Panc1 (cell line): ENCODE results near the gene WDR31. TPM values are rescaled to one million over a fixed set of nuclear protein-coding genes. Genes with fewer than 3 reads are reported as not detected.

Experiments
- ATAC-seq: fragments of 200-7000 bp; cut with Tn5 transposase; 2 replicates; pipeline ENCODE4 v1.9.1; 2020; ENCODE audit warnings: mild to moderate bottlenecking, moderate library complexity
- BruUV-seq: library from RNA; stranded (reverse); fragments of 400-500 nt; replicated peaks from 2 replicates; lab custom pipeline; 2021; lab: Mats Ljungman, UMichigan
- CTCF ChIA-PET: fragments of 300-600 bp; sonication (Branson Sonifier 250); formaldehyde crosslinking; loops from one replicate; lab custom pipeline; 2022; ENCODE audit warnings: antibody characterized with exemption; lab: Charles Lee
- POLR2A ChIA-PET: fragments of 300-600 bp; sonication (Branson Sonifier 250); formaldehyde crosslinking; loops from one replicate; lab custom pipeline; 2022; ENCODE audit warnings: antibody characterized with exemption; lab: Charles Lee
- DNase-seq: peaks from one replicate; pipeline ENCODE4 v3.0.0-alpha.2; 2010; ENCODE audit warnings: low read depth, low spot score
- H3K27ac ChIP-seq: 2 replicates; pipeline ENCODE4 v1.5.1; 2011; ENCODE audit warnings: mild to moderate bottlenecking, low read length, inconsistent platforms
- H3K27me3 ChIP-seq: fragments of 200-500 bp; sonication (Bioruptor generic); 2 replicates; pipeline ENCODE4 v1.6.0; 2014; ENCODE audit warnings: low read length, inconsistent platforms; ENCODE audit not compliant: control insufficient read depth, insufficient read depth
- H3K36me3 ChIP-seq: fragments of 200-500 bp; sonication (Bioruptor generic); 2 replicates; pipeline ENCODE4 v1.5.1; 2014; ENCODE audit warnings: inconsistent platforms, mild to moderate bottlenecking, low read length, moderate library complexity; ENCODE audit not compliant: control insufficient read depth, insufficient read depth
- H3K4me1 ChIP-seq: 2 replicates; pipeline ENCODE4 v1.5.1; 2011; ENCODE audit warnings: inconsistent platforms, mild to moderate bottlenecking, low read length, moderate library complexity; ENCODE audit not compliant: control insufficient read depth, insufficient read depth
- H3K4me3 ChIP-seq, 2 experiments: 2 replicates each; pipeline ENCODE4 v1.5.1; 2011 to 2012; ENCODE audit warnings: low read depth in 2 of 2, low read length in 2 of 2, mild to moderate bottlenecking in 2 of 2, inconsistent platforms in 1 of 2, moderate library complexity in 1 of 2
- H3K9me3 ChIP-seq: fragments of 200-500 bp; sonication (Bioruptor generic); 2 replicates; pipeline ENCODE4 v1.5.1; 2014; ENCODE audit warnings: low read depth, mild to moderate bottlenecking, inconsistent platforms, low read length, moderate library complexity; ENCODE audit not compliant: control insufficient read depth, insufficient read depth
- CTCF ChIP-seq: fragments of 450-650 bp; IDR thresholded peaks from 2 replicates; pipeline ENCODE4 v1.5.1; 2017; ENCODE audit warnings: mild to moderate bottlenecking
- POLR2AphosphoS5 ChIP-seq: IDR thresholded peaks from 2 replicates; pipeline ENCODE4 v1.6.1; 2012; ENCODE audit warnings: mild to moderate bottlenecking, low read depth, low read length, moderate library complexity
- REST ChIP-seq, 2 experiments: IDR thresholded peaks; 2 replicates each; pipeline ENCODE4 v1.6.1; 2011 to 2012; ENCODE audit warnings: low read depth in 2 of 2, control low read depth in 1 of 2, low read length in 1 of 2, mild to moderate bottlenecking in 1 of 2, moderate library complexity in 1 of 2; ENCODE audit not compliant: insufficient read depth in 1 of 2
- SIN3A ChIP-seq: IDR thresholded peaks from 2 replicates; pipeline ENCODE4 v1.6.1; 2012; ENCODE audit warnings: low read depth, mild to moderate bottlenecking, low read length, moderate library complexity, borderline replicate concordance; ENCODE audit not compliant: insufficient read depth
- TCF7L2 ChIP-seq: IDR thresholded peaks from 2 replicates; pipeline ENCODE4 v1.6.1; 2011; ENCODE audit warnings: mild to moderate bottlenecking, low read depth, low read length, inconsistent platforms
- in situ Hi-C: cut with HindIII; loops from 2 replicates; pipeline ENCODE4 v1.10.0; 2016; ENCODE audit warnings: low sequenced_read_pairs, low pct_unique_long_range_greater_than_20kb
- intact Hi-C: fragments of 100-400 bp; cut with micrococcal nuclease; formaldehyde crosslinking; loops from one replicate; pipeline ENCODE4 v1.10.0; 2022; ENCODE audit not compliant: unreplicated experiment
- total RNA-seq: library from RNA; stranded (reverse); gene quantifications from one replicate; pipeline ENCODE4 v1.2.1, GENCODE V29; 2021; ENCODE audit not compliant: unreplicated experiment

The WDR31 gene
- total RNA-seq, 1 experiment from 2014 or later, result 0.80 TPM

- POLR2A ChIA-PET, result no interaction called here
- in situ Hi-C loops (no loop called here), intact Hi-C loops (no loop called here)
- DNase-seq, result no peak
- Histone ChIP-seq H3K9me3 (no peaks in the 10 kb centered on the region), H3K36me3 (no peaks in the 10 kb centered on the region), H3K4me3 (no peak overlapping the region), H3K27ac (no peak overlapping the region), H3K27me3 (peaks cover 6% of the 10 kb centered on the region), H3K4me1 (0 out of 2 replicates have a peak, but pooled peaks cover 3% of the 10 kb centered on the region)
- ATAC-seq, result no peak
- CTCF ChIA-PET, result no interaction called here
- TF ChIP-seq POLR2AphosphoS5 (no peak), CTCF (no peak), REST (IDR thresholded peaks at IDR 0.05; ENCODE audit: insufficient read depth in 1 of 2, low read depth in 2 of 2, low read length in 1 of 2) (no peak), SIN3A (no peak), TCF7L2 (no peak)
- BruUV-seq, result no TSS peak
These were observed 5.1 kb upstream of the WDR31 start for GRCh38 chr9:113345190-113345589.

- H3K36me3 ChIP-seq, result no peaks in the 10 kb centered on the region
- no peak for TF ChIP-seq TCF7L2
- no peak for TF ChIP-seq CTCF
- no peak for TF ChIP-seq SIN3A
- no peak for TF ChIP-seq POLR2AphosphoS5
- TF ChIP-seq REST (IDR thresholded peaks at IDR 0.05; ENCODE audit: insufficient read depth in 1 of 2, low read depth in 2 of 2, low read length in 1 of 2), result no peak
- in situ Hi-C loops, result no loop called here
- H3K9me3 ChIP-seq, result no peaks in the 10 kb centered on the region
- peaks cover under 1% of the 10 kb centered on the region for H3K27me3 ChIP-seq
- no peak overlapping the region for H3K4me3 ChIP-seq
- no peaks in the 10 kb centered on the region; the same call in 1 of the 2 replicates for H3K4me1 ChIP-seq
- CTCF ChIA-PET, result no interaction called here
- ATAC-seq (no peak), DNase-seq (no peak)
- intact Hi-C loops, result no loop called here
- H3K27ac ChIP-seq, result no peak overlapping the region
- BruUV-seq, result no TSS peak
- POLR2A ChIA-PET, result no interaction called here
These were observed 3.7 kb upstream of the WDR31 start for GRCh38 chr9:113343732-113344231.
